Heart right ventricle (tissue), 16 donors: ENCODE measurements around the gene ADARB1. TPM values are rescaled to one million over a fixed set of nuclear protein-coding genes. Genes with fewer than 3 reads are reported as not detected.

ENCODE experiments used
- ATAC-seq, 8 donors: fragments of 200-7000 bp; cut with Tn5 transposase; one replicate each; pipeline ENCODE4 v1.9.1; 2020; ENCODE audit warnings: mild to moderate bottlenecking in 8 of 8, moderate library complexity in 8 of 8, moderate number of reproducible peaks in 1 of 8
- DNase-seq, 2 donors: peaks; one replicate each; pipeline ENCODE4 v3.0.0-alpha.2; 2020
- H3K27ac ChIP-seq, 10 donors: fragments of 200-600 bp; sonication (generic) in 2 of 10; one replicate each; pipeline versions ENCODE4 v1.5.0 to v1.8.0; 2020 to 2022; ENCODE audit warnings: mild to moderate bottlenecking in 3 of 10
- H3K27me3 ChIP-seq, 7 donors: fragments of 200-600 bp; one replicate each; pipeline ENCODE4 v1.8.0; 2021 to 2022; ENCODE audit warnings: mild to moderate bottlenecking in 2 of 7
- H3K36me3 ChIP-seq, 9 donors: fragments of 200-600 bp; sonication (generic) in 1 of 9; one replicate each; pipeline versions ENCODE4 v1.5.0 to v1.8.0; 2020 to 2022; ENCODE audit warnings: mild to moderate bottlenecking in 2 of 9
- H3K4me1 ChIP-seq, 9 donors: fragments of 200-600 bp; sonication (generic) in 1 of 9; one replicate each; pipeline versions ENCODE4 v1.5.0 to v1.8.0; 2020 to 2022; ENCODE audit warnings: mild to moderate bottlenecking in 4 of 9
- H3K4me3 ChIP-seq, 10 donors: fragments of 200-600 bp; sonication (generic) in 2 of 10; one replicate each; pipeline versions ENCODE4 v1.5.0 to v1.8.0; 2020 to 2022; ENCODE audit warnings: mild to moderate bottlenecking in 7 of 10, moderate library complexity in 2 of 10
- H3K9me3 ChIP-seq, 11 donors: fragments of 200-600 bp in 10 of 11; sonication (generic) in 2 of 11; one replicate each; pipeline versions ENCODE4 v1.5.0 to v1.8.0; 2013 to 2022; ENCODE audit warnings: mild to moderate bottlenecking in 2 of 11, control low read depth in 1 of 11, moderate library complexity in 1 of 11
- WGBS, 2 donors: extraction: QIAGEN DNeasy Blood & Tissue Kit; methylation state at CpG; one replicate each; pipeline ENCODE4 v1.1.7; 2013; ENCODE audit warnings: inconsistent platforms in 1 of 2; 5-methylcytosine and 5-hydroxymethylcytosine counted together
- intact Hi-C, 10 donors: fragments of 100-400 bp; cut with DNase I; formaldehyde crosslinking; loops; one replicate each; pipeline versions ENCODE4 v1.11.1 to v1.14.2; 2022
- polyA plus RNA-seq, 2 donors: library from polyadenylated mRNA; stranded (reverse); fragments of 200-250 nt; gene quantifications; one replicate each; pipeline ENCODE4 v1.2.3, GENCODE V29; 2013
- total RNA-seq, 10 donors: library from RNA; stranded (reverse); fragmentation: NEBNext Ultra II Directional in 3 of 10; extraction: Animal tissue kit (Norgen Biotek cat#: 25700) in 3 of 10; gene quantifications; one replicate each; pipeline versions ENCODE4 v1.2.1 to v1.2.4, GENCODE V29; 2021 to 2023
- TF ChIP-seq, protein P1 (sequence below), 9 donors: fragments of 200-600 bp; sonication (generic) in 2 of 9; IDR thresholded peaks; one replicate each; pipeline versions ENCODE4 v1.5.0 to v1.8.0; 2021 to 2022; ENCODE audit warnings: antibody characterized with exemption in 9 of 9, mild to moderate bottlenecking in 5 of 9, moderate library complexity in 1 of 9
- donor health status: Arrhythmogenic right ventricular cardiomyopathy.
- donor health status: ischemic (EF 13 %, LVEDD 7.1; RV severe dilation, severe dysfunction).
- donor health status: healthy with polysubstance abuse.
- donor health status: DM: no; HTN: yes; CAD: no.
- donor health status: DM: no; HTN: no; CAD: no.
- donor health status: ischemic (EF 25% LVEDD 6.9; RV normal size, moderate dysfunction).
- donor health status: ischemic (EF 25% LVEDD 5.7; RV mildly dilated, moderate dysfunction).
- donor health status: healthy.
- donor health status: DM: yes; HTN: yes; CAD: no.
- donor health status: Ischemic cardiomyopathy.
- donor health status: ischemic (EF 35%, LVEDD 5.7; RV mildly dilated, moderate dysfunction).
- donor health status: nonischemic (EF 11% LVEDD 7.7; RV severe dilation, severe dysfunction).
- donor health status: DM: yes; HTN: yes; CAD: no.
- donor health status: PGD.
- donor health status: ischemic (EF 29% LVEDD 5.4; RV normal size, mild dysfunction).
- donor health status: nonischemic (EF 23%, LVEDD 6.1; RV moderate dilation, normal function).

The ADARB1 gene
- total and polyA plus RNA-seq, 12 donors: 7.4 to 21.2 (median 13.5) TPM

DNA sequence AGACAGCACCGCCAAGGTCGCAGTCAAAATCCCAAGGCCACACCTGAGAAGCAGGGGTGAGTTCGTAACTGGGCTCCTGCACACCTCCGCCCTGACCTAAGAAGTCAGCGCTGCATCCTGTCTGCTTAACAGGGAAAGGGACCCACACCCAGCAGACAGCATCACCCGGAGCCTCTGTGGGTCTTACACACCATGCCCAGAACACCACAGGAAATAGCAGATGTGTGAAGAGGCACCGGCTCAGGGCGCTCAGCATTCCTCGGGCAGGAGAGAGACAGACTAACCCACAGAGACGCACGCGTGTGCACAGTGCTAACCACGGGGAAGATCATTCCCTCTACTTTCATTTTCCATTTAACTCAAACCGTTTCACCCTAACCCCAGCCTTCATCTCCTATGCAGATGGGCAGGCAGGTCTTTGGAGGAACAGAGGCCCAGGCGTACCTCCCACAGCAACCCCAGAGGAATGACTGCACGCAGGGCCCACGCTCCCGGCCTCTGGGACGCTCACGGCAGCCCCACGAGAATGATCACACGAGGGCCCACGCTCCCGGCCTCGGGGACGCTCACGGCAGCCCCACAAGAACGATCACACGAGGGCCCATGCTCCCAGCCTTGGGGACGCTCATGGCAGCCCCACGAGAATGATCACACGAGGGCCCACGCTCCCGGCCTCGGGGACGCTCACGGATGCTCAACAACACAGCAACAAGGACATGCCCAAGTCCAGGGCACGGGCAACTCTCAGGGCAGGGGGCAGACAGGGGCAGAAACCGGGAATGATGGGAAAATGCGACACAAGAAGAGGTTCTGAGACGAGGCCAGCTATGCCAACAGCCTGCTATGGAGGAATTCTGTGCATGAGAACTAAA, 192.4 kb downstream of the ADARB1 start:
- WGBS, 2 donors: 92 to 93% methylated on average over 41 of the region's 41 CpGs
- Histone ChIP-seq H3K36me3 (peaks cover 0 to 84% (median 52%) of the 10 kb centered on the region in 9 donors), H3K9me3 (peaks cover 0 to 12% (median 4%) of the 10 kb centered on the region in 11 donors), H3K4me1 (peaks cover 0 to 5% (median 0%) of the 10 kb centered on the region in 9 donors), H3K27me3 (no peaks in the 10 kb centered on the region), H3K27ac (peak overlapping the region in 1 of 10 donors; percentile 44), H3K4me3 (no peak overlapping the region)
- DNase-seq (no peak), ATAC-seq (peak in 7 of 8 donors; percentile 8 to 42 (median 27))
- TF ChIP-seq, protein P1, sequence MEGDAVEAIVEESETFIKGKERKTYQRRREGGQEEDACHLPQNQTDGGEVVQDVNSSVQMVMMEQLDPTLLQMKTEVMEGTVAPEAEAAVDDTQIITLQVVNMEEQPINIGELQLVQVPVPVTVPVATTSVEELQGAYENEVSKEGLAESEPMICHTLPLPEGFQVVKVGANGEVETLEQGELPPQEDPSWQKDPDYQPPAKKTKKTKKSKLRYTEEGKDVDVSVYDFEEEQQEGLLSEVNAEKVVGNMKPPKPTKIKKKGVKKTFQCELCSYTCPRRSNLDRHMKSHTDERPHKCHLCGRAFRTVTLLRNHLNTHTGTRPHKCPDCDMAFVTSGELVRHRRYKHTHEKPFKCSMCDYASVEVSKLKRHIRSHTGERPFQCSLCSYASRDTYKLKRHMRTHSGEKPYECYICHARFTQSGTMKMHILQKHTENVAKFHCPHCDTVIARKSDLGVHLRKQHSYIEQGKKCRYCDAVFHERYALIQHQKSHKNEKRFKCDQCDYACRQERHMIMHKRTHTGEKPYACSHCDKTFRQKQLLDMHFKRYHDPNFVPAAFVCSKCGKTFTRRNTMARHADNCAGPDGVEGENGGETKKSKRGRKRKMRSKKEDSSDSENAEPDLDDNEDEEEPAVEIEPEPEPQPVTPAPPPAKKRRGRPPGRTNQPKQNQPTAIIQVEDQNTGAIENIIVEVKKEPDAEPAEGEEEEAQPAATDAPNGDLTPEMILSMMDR (IDR thresholded peaks at IDR 0.05): no peak
- intact Hi-C loops: no loop called here

DNA sequence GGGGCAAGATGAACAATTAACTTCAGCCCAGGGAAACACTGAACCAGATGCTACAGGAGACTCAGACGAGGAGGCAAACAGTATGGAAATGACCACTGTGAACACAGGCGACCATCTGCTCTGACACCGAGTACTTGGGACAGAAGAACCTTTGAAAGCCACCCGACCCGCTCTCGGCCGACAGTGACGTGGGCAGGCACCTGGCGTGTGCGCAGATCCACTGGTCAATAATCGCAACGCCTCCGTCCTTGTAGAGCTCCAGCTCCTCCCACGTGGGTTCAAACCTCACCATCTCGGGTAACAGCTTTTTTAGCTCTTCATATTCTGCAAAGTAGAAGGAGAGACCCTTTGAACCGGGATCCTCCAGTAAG, 193.0 kb downstream of the ADARB1 start:
- DNase-seq: no peak
- Histone ChIP-seq H3K4me3 (no peak overlapping the region), H3K36me3 (peaks cover 0 to 85% (median 55%) of the 10 kb centered on the region in 9 donors), H3K9me3 (peaks cover 0 to 18% (median 8%) of the 10 kb centered on the region in 11 donors), H3K27ac (no peak overlapping the region), H3K4me1 (peaks cover 0 to 5% (median 0%) of the 10 kb centered on the region in 9 donors), H3K27me3 (no peaks in the 10 kb centered on the region)
- TF ChIP-seq, protein P1 (IDR thresholded peaks at IDR 0.05): no peak
- 95 to 96% methylated on average over 16 of the region's 16 CpGs for WGBS, 2 donors
- no peak for ATAC-seq
- intact Hi-C loops: no loop called here

DNA sequence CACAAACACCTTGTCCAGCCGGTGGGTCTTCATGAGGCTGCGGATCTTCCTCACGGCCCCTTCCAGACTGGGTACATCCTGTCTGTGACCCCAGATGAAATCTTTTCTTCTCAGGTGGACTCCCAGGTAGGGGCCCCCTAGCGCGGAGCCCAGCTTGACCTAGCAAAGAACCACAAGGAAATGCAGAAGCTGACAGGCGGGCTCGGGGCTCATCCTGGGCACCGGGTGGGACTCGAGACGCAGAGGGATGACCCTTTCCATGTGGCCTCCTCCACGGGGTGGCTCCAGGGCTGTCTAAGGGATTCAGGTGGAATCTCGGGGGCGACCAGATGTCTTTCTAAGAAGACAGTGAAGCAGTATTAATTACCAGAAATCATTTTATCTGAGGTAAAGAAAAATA, 195.5 kb downstream of the ADARB1 start:
- TF ChIP-seq, protein P1 (IDR thresholded peaks at IDR 0.05): no peak
- DNase-seq (no peak), ATAC-seq (no peak)
- 98% methylated on average over 13 of the region's 13 CpGs for WGBS, 2 donors
- Histone ChIP-seq H3K27ac (no peak overlapping the region), H3K36me3 (peaks cover 0 to 86% (median 50%) of the 10 kb centered on the region in 9 donors), H3K4me3 (no peak overlapping the region), H3K4me1 (peaks cover 0 to 5% (median 0%) of the 10 kb centered on the region in 9 donors), H3K9me3 (peaks cover 0 to 32% (median 14%) of the 10 kb centered on the region in 11 donors), H3K27me3 (no peaks in the 10 kb centered on the region)
- intact Hi-C loops: loop anchor here in 2 of 10 donors (10.0 kb wide), 1 partner anchor 125 kb away; no protein-coding TSS in a partner anchor

DNA sequence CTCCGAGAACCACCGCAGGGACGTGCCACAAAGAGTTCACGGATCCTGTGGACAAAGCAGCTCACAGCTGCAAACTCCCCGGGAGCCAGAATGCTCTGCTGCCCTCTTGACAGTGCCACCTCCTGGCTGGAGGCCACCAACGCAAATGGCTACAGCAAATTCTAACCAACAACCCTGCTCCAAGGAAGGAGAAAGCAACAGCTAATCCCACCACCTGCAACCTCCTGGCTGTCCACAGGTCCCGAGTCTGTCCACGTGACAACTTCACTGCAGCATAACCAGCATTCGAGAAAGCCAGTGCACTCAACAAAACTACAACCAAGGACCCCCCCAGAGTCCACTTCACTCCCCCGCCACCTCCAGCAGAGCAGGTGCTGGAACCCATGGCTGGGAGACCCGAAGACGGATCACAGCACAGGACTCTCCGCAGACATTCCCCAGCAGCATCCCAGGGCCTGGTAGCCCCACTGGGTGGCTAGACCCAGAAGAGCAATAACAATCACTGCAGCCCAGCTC, 196.0 kb downstream of the ADARB1 start:
- H3K36me3 ChIP-seq: peaks cover 0 to 86% (median 50%) of the 10 kb centered on the region in 9 donors
- no peak overlapping the region for H3K27ac ChIP-seq
- no peaks in the 10 kb centered on the region for H3K27me3 ChIP-seq
- no peak overlapping the region for H3K4me3 ChIP-seq
- peaks cover 0 to 5% (median 0%) of the 10 kb centered on the region in 9 donors for H3K4me1 ChIP-seq
- DNase-seq (no peak), ATAC-seq (no peak)
- 97 to 98% methylated on average over 13 of the region's 13 CpGs for WGBS, 2 donors
- H3K9me3 ChIP-seq: peaks cover 0 to 33% (median 14%) of the 10 kb centered on the region in 11 donors
- intact Hi-C loops: loop anchor here in 2 of 10 donors (10.0 kb wide), 1 partner anchor 126 kb away; no protein-coding TSS in a partner anchor
- TF ChIP-seq, protein P1 (IDR thresholded peaks at IDR 0.05): peak in 1 of 9 donors; percentile 21

Other genes with a start within 250 kb of the ADARB1 start
- 100 to 1,000 TPM; 109 to 188 (median 148) TPM for gene PTTG1IP, start 200.9 kb upstream of the ADARB1 start, total RNA-seq
- gene PTTG1IP, start 200.9 kb upstream of the ADARB1 start, polyA plus RNA-seq: 100 to 1,000 TPM; 122 to 172 TPM
- 100 to 1,000 TPM in 1 of 10 donors, 10 to 100 TPM in 5, 1 to 10 TPM in 4; 5.1 to 151 (median 10.3) TPM for gene ITGB2, start 153.7 kb upstream of the ADARB1 start, total RNA-seq
- gene ITGB2, start 153.7 kb upstream of the ADARB1 start, polyA plus RNA-seq: 10 to 100 TPM; 12.4 to 12.7 TPM
- gene SLX9, start 134.6 kb upstream of the ADARB1 start, total RNA-seq: 10 to 100 TPM; 42.4 to 67.2 (median 52.6) TPM
- 10 to 100 TPM; 68.1 to 83.6 TPM for gene SLX9, start 134.6 kb upstream of the ADARB1 start, polyA plus RNA-seq
- gene POFUT2, start 213.3 kb downstream of the ADARB1 start, total RNA-seq: 10 to 100 TPM; 12.7 to 20.4 (median 16.3) TPM
- 10 to 100 TPM; 18.9 to 20.6 TPM for gene POFUT2, start 213.3 kb downstream of the ADARB1 start, polyA plus RNA-seq